HCT116 (cell line): ENCODE results near the gene IGSF23. TPM values are rescaled to one million over a fixed set of nuclear protein-coding genes. Genes with fewer than 3 reads are reported as not detected.
A peak's percentile ranks its signal among the peaks of the same experiment; 100 is the strongest.

Experiments
- ATAC-seq: fragments of 200-7000 bp; cut with Tn5 transposase; 2 replicates; pipeline ENCODE4 v1.9.1; 2020; ENCODE audit warnings: mild to moderate bottlenecking, moderate library complexity
- BruUV-seq: library from RNA; stranded (reverse); fragments of 400-500 nt; replicated peaks from 2 replicates; lab custom pipeline; 2021; lab: Mats Ljungman, UMichigan
- CTCF ChIA-PET: fragments of 300-600 bp; sonication (Branson Sonifier 250); formaldehyde crosslinking; loops from one replicate; lab custom pipeline; 2021; ENCODE audit warnings: antibody characterized with exemption; lab: Charles Lee
- POLR2A ChIA-PET: fragments of 300-600, 350-600 bp; sonication (Branson Sonifier 250); formaldehyde crosslinking; loops from one replicate; lab custom pipeline; 2021; ENCODE audit warnings: antibody characterized with exemption; lab: Charles Lee
- RAD21 ChIA-PET, 2 experiments: fragments of 300-600 bp; sonication (Branson Sonifier 250); formaldehyde crosslinking; loops; one replicate each; lab custom pipeline; 2023; ENCODE audit warnings: low total read pairs in 2 of 2; ENCODE audit not compliant: uncharacterized antibody in 2 of 2, unreplicated experiment in 2 of 2, low non-redundant PET in 1 of 2; lab: Charles Lee
- DNase-seq: peaks from one replicate; pipeline ENCODE4 v3.0.0-alpha.2; 2010; ENCODE audit warnings: low read depth, low spot score
- H2AFZ ChIP-seq: fragments of 200-600 bp; shearing (Covaris generic), sonication (generic); 2 replicates; pipeline ENCODE4 v1.6.1; 2017; ENCODE audit warnings: low read depth, mixed run types, mixed read lengths, antibody characterized with exemption, low read length; ENCODE audit not compliant: poor library complexity, severe bottlenecking
- H3K27ac ChIP-seq: 2 replicates; pipeline ENCODE4 v1.5.1; 2012; ENCODE audit warnings: low read depth, low read length
- H3K27me3 ChIP-seq: fragments of 200-600 bp; sonication (generic); 2 replicates; pipeline ENCODE4 v1.6.1; 2016; ENCODE audit warnings: mixed run types, low read length, mixed read lengths; ENCODE audit not compliant: insufficient read depth
- H3K36me3 ChIP-seq, 2 experiments: fragments of 200-500 bp in 1 of 2; fragments of 200-600 bp in 1 of 2; sonication (Bioruptor generic) in 1 of 2; sonication (generic) in 1 of 2; 2 replicates each; pipeline versions ENCODE4 v1.5.1 to v1.6.1; 2014 to 2016; ENCODE audit warnings: low read length in 2 of 2, inconsistent platforms in 1 of 2, mixed read lengths in 1 of 2, mixed run types in 1 of 2; ENCODE audit not compliant: insufficient read depth in 2 of 2, control insufficient read depth in 1 of 2
- H3K4me1 ChIP-seq, 2 experiments: fragments of 200-600 bp in 1 of 2; sonication (generic) in 1 of 2; 2 replicates each; pipeline versions ENCODE4 v1.5.1 to v1.6.1; 2012 to 2017; ENCODE audit warnings: low read length in 2 of 2, inconsistent platforms in 1 of 2, mild to moderate bottlenecking in 1 of 2, mixed read lengths in 1 of 2, mixed run types in 1 of 2, moderate library complexity in 1 of 2; ENCODE audit not compliant: insufficient read depth in 2 of 2, control insufficient read depth in 1 of 2
- H3K4me2 ChIP-seq: fragments of 200-600 bp; sonication (generic); 2 replicates; pipeline ENCODE4 v1.6.1; 2017; ENCODE audit warnings: mixed run types, low read length, mixed read lengths
- H3K4me3 ChIP-seq, 2 experiments: fragments of 200-600 bp in 1 of 2; sonication (generic) in 1 of 2; replicated peaks in 1 of 2; 2 replicates each; pipeline ENCODE4 v1.5.1; 2011 to 2016; ENCODE audit warnings: low read length in 2 of 2, control low read depth in 1 of 2, low read depth in 1 of 2, mild to moderate bottlenecking in 1 of 2, mixed read lengths in 1 of 2, mixed run types in 1 of 2
- H3K79me2 ChIP-seq: fragments of 200-600 bp; sonication (generic); 2 replicates; pipeline ENCODE4 v1.6.1; 2017; ENCODE audit warnings: mild to moderate bottlenecking, mixed run types, low read length, moderate library complexity, mixed read lengths; ENCODE audit not compliant: insufficient read depth
- H3K9ac ChIP-seq: fragments of 200-600 bp; sonication (generic); 2 replicates; pipeline ENCODE4 v1.6.1; 2016; ENCODE audit warnings: low read length, mixed read lengths
- H3K9me2 ChIP-seq: fragments of 200-600 bp; sonication (generic), shearing (Covaris generic); 2 replicates; pipeline ENCODE4 v1.6.1; 2017; ENCODE audit warnings: mixed run types, mild to moderate bottlenecking, moderate library complexity; ENCODE audit not compliant: insufficient read depth
- H3K9me3 ChIP-seq, 2 experiments: fragments of 200-500 bp in 1 of 2; fragments of 200-600 bp in 1 of 2; sonication (Bioruptor generic) in 1 of 2; sonication (generic) in 1 of 2; 2 replicates each; pipeline ENCODE4 v1.6.1; 2014 to 2017; ENCODE audit warnings: low read length in 2 of 2, mixed read lengths in 2 of 2, inconsistent platforms in 1 of 2, low read depth in 1 of 2, mild to moderate bottlenecking in 1 of 2, mixed run types in 1 of 2, moderate library complexity in 1 of 2; ENCODE audit not compliant: control insufficient read depth in 1 of 2, insufficient read depth in 1 of 2
- H4K20me1 ChIP-seq: fragments of 200-600 bp; sonication (generic), shearing (Covaris generic); 2 replicates; pipeline ENCODE4 v1.6.1; 2017; ENCODE audit warnings: mixed run types, mild to moderate bottlenecking, moderate library complexity; ENCODE audit not compliant: insufficient read depth
- ATF3 ChIP-seq: IDR thresholded peaks from 2 replicates; pipeline ENCODE4 v1.6.1; 2012
- CEBPB ChIP-seq: IDR thresholded peaks from 2 replicates; pipeline ENCODE4 v1.6.1; 2012; ENCODE audit warnings: low read depth
- CTCF ChIP-seq, 3 experiments: fragments of 200-600 bp in 1 of 3; sonication (generic) in 1 of 3; IDR thresholded peaks in 2 of 3; conservative IDR thresholded peaks in 1 of 3; 2 replicates each; pipeline ENCODE4 v1.5.1; 2012 to 2017; ENCODE audit warnings: low read depth in 2 of 3, low read length in 2 of 3, antibody characterized with exemption in 1 of 3, borderline replicate concordance in 1 of 3, control low read depth in 1 of 3, mild to moderate bottlenecking in 1 of 3, mixed read lengths in 1 of 3, mixed run types in 1 of 3, moderate library complexity in 1 of 3; ENCODE audit not compliant: insufficient read depth in 1 of 3
- EGR1 ChIP-seq: IDR thresholded peaks from 2 replicates; pipeline ENCODE4 v1.6.1; 2012; ENCODE audit warnings: low read depth
- EZH2 ChIP-seq: fragments of 200-600 bp; sonication (generic); IDR thresholded peaks from 2 replicates; pipeline ENCODE4 v1.6.1; 2017; ENCODE audit warnings: antibody characterized with exemption, mixed run types
- EZH2phosphoT487 ChIP-seq: fragments of 200-600 bp; IDR thresholded peaks from 2 replicates; pipeline ENCODE4 v1.6.1; 2018; ENCODE audit warnings: antibody characterized with exemption, borderline replicate concordance
- JUND ChIP-seq: IDR thresholded peaks from 2 replicates; pipeline ENCODE4 v1.6.1; 2012
- POLR2AphosphoS5 ChIP-seq: IDR thresholded peaks from 2 replicates; pipeline ENCODE4 v1.6.1; 2011; ENCODE audit warnings: mild to moderate bottlenecking, low read depth, low read length, moderate library complexity
- RAD21 ChIP-seq: IDR thresholded peaks from 2 replicates; pipeline ENCODE4 v1.6.1; 2012; ENCODE audit warnings: low read depth, mild to moderate bottlenecking
- REST ChIP-seq: IDR thresholded peaks from 2 replicates; pipeline ENCODE4 v1.6.1; 2012; ENCODE audit warnings: low read depth
- SP1 ChIP-seq: IDR thresholded peaks from 2 replicates; pipeline ENCODE4 v1.6.1; 2012; ENCODE audit warnings: low read depth
- TCF7L2 ChIP-seq: IDR thresholded peaks from 2 replicates; pipeline ENCODE4 v1.7.0; 2011; ENCODE audit warnings: borderline replicate concordance, inconsistent platforms; ENCODE audit not compliant: insufficient read depth, insufficient read length; ENCODE audit errors: extremely low read depth
- YY1 ChIP-seq: IDR thresholded peaks from 2 replicates; pipeline ENCODE4 v1.6.1; 2011; ENCODE audit warnings: low read length, low read depth, moderate library complexity, mild to moderate bottlenecking; ENCODE audit not compliant: insufficient replicate concordance; ENCODE audit errors: extremely low read depth
- intact Hi-C: fragments of 100-400 bp; cut with micrococcal nuclease; formaldehyde crosslinking; loops from 2 replicates; pipeline ENCODE4 v1.10.0; 2022
- total RNA-seq: library from RNA; stranded (reverse); gene quantifications from one replicate; pipeline ENCODE4 v1.2.1, GENCODE V29; 2021; ENCODE audit not compliant: unreplicated experiment

Gene IGSF23
- total RNA-seq, 1 experiment from 2014 or later, result not detected

GRCh38 chr19:44684892-44685863, 71.8 kb downstream of the IGSF23 start (continued):
- TF ChIP-seq CTCF (IDR thresholded peaks at IDR 0.05 in 2 of 3, conservative IDR thresholded peaks at IDR 0.05 in 1 of 3; ENCODE audit: borderline replicate concordance in 1 of 3, insufficient read depth in 1 of 3, low read depth in 2 of 3, low read length in 2 of 3) (no peak), ATF3 (no peak)

- Histone ChIP-seq H3K4me3 (no peak overlapping the region), H3K4me2 (peak overlapping the region; percentile 66), H3K36me3 (no peaks in the 10 kb centered on the region), H3K9me3 (no peaks in the 10 kb centered on the region), H2AFZ (no peak overlapping the region), H3K27ac (peak overlapping the region; percentile 69), H3K9me2 (no peaks in the 10 kb centered on the region), H3K9ac (peak overlapping the region; percentile 13; the same call in 1 of the 2 replicates), H3K27me3 (no peaks in the 10 kb centered on the region), H3K4me1 (peaks cover 44 to 77% of the 10 kb centered on the region in 2 experiments), H3K79me2 (no peaks in the 10 kb centered on the region), H4K20me1 (no peaks in the 10 kb centered on the region)
- ChIA-PET CTCF (interaction anchor here (1.1 to 1.8 kb wide), 3 partner anchors 9 to 109 kb away, joined by 3 to 8 read pairs (median 8); no protein-coding TSS in a partner anchor), POLR2A (interaction anchor here (1.0 kb wide), 1 partner anchor 9 kb away, joined by 3 read pairs; no protein-coding TSS in a partner anchor), RAD21 (interaction anchor here in 1 of 2 experiments (0.7 kb wide), 1 partner anchor 31 kb away, joined by 7 read pairs; no protein-coding TSS in a partner anchor)
- ATAC-seq (no peak), DNase-seq (no peak)
- BruUV-seq, result no TSS peak
- intact Hi-C loops, result loop anchor here (10.0 kb wide), 1 partner anchor 159 kb away; the partner anchor contains the start of gene NECTIN2
- TF ChIP-seq CTCF (IDR thresholded peaks at IDR 0.05 in 2 of 3, conservative IDR thresholded peaks at IDR 0.05 in 1 of 3; ENCODE audit: borderline replicate concordance in 1 of 3, insufficient read depth in 1 of 3, low read depth in 2 of 3, low read length in 2 of 3) (no peak), SP1 (no peak), RAD21 (no peak), TCF7L2 (no peak), REST (no peak), POLR2AphosphoS5 (no peak), YY1 (no peak), EGR1 (no peak), JUND (no peak), EZH2phosphoT487 (no peak), EZH2 (no peak), CEBPB (no peak)
Observed at GRCh38 chr19:44685877-44686276, 72.5 kb downstream of the IGSF23 start.
